Ascending aorta (tissue), 2 donors: Measurements from ENCODE around the gene NSUN6. TPM values are rescaled to one million over a fixed set of nuclear protein-coding genes. Genes with fewer than 3 reads are reported as not detected.

Source experiments
- DNase-seq, 2 donors: peaks; one replicate each; pipeline ENCODE4 v3.0.0-alpha.2; 2019; ENCODE audit warnings: low spot score in 2 of 2
- H3K27ac ChIP-seq, 2 donors: fragments of 200-600 bp; sonication (generic); one replicate each; pipeline ENCODE4 v1.5.1; 2016 to 2017; ENCODE audit warnings: mild to moderate bottlenecking in 1 of 2
- H3K27me3 ChIP-seq: fragments of 200-600 bp; sonication (generic); one replicate; pipeline ENCODE4 v1.5.1; 2017
- H3K36me3 ChIP-seq, 2 donors: fragments of 200-600 bp; sonication (generic); one replicate each; pipeline ENCODE4 v1.5.1; 2016
- H3K4me1 ChIP-seq, 2 donors: fragments of 200-600 bp; sonication (generic); one replicate each; pipeline ENCODE4 v1.5.1; 2016 to 2017; ENCODE audit warnings: mild to moderate bottlenecking in 1 of 2
- H3K4me3 ChIP-seq, 2 donors: fragments of 200-600 bp; sonication (generic); one replicate each; pipeline ENCODE4 v1.5.1; 2016 to 2017; ENCODE audit warnings: mild to moderate bottlenecking in 1 of 2
- H3K9me3 ChIP-seq, 2 donors: fragments of 200-600 bp; sonication (generic); one replicate each; pipeline ENCODE4 v1.5.1; 2016
- CTCF ChIP-seq, 3 experiments: fragments of 200-600 bp in 2 of 3; fragments of 450-650 bp in 1 of 3; sonication (generic) in 2 of 3; IDR thresholded peaks; one replicate each; pipeline ENCODE4 v1.5.1; 2016 to 2019; ENCODE audit warnings: antibody characterized with exemption in 3 of 3, mild to moderate bottlenecking in 1 of 3, moderate library complexity in 1 of 3
- intact Hi-C: fragments of 100-400 bp; cut with DNase I; formaldehyde crosslinking; loops from one replicate; pipeline ENCODE4 v1.15.1; 2023
- total RNA-seq: library from RNA; depleted of rRNA; stranded (reverse); fragments of >200 nt; gene quantifications from one replicate; pipeline ENCODE4 v1.1.0, GENCODE V29; 2016

The NSUN6 gene
- total RNA-seq, 1 donor from 2014 or later: 5.4 TPM

GRCh38 chr10:18505456-18506118, 145.8 kb downstream of the NSUN6 start:
- Histone ChIP-seq H3K27me3 (no peaks in the 10 kb centered on the region), H3K9me3 (no peaks in the 10 kb centered on the region), H3K27ac (no peak overlapping the region), H3K4me1 (no peaks in the 10 kb centered on the region), H3K36me3 (no peaks in the 10 kb centered on the region), H3K4me3 (no peak overlapping the region)
- intact Hi-C loops: no loop called here
- no peak for DNase-seq
- TF ChIP-seq CTCF (IDR thresholded peaks at IDR 0.05): no peak

DNA sequence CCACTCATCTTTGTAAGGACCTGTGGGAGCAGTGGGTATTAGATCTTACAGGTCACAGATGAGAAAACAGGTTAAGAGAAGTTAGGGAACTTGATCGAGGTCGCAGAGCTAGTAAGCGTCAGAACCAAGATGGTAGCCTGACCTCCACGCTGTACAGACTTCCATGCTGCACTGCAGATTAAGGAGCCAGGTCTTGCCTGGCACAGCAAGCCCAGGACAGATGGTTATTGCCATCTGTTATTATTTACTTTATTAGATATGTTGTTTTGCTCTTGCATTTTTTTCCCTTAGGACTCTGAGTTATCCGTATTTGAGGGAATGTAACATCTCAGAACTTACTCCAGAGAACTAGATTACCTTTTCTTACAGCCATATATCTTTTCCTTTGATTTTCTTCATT, 147.2 kb downstream of the NSUN6 start:
- Histone ChIP-seq H3K27me3 (no peaks in the 10 kb centered on the region), H3K27ac (no peak overlapping the region), H3K36me3 (no peaks in the 10 kb centered on the region), H3K4me3 (no peak overlapping the region), H3K4me1 (no peaks in the 10 kb centered on the region), H3K9me3 (no peaks in the 10 kb centered on the region)
- no peak for DNase-seq
- intact Hi-C loops: no loop called here
- no peak for TF ChIP-seq CTCF (IDR thresholded peaks at IDR 0.05)

DNA sequence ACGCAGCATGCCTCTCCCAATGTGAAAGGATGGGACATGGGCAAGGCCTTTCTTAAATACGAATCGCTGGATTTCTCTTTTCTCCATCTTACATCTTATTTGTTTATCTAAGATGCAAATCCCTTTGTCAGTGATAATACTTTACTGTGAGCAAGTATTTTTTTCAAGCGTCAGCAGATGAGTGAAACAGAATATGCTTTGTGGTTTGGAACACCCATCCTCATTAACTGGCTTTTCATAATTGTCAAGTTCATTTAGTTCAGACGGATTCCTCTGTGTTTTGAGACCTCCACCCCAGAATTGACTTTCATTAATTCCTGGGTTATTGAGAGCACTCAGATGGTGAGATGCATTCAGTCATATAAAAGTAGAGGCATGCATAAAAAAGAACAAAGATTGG, 149.8 kb downstream of the NSUN6 start:
- intact Hi-C loops: no loop called here
- TF ChIP-seq CTCF (IDR thresholded peaks at IDR 0.05): no peak

DNA sequence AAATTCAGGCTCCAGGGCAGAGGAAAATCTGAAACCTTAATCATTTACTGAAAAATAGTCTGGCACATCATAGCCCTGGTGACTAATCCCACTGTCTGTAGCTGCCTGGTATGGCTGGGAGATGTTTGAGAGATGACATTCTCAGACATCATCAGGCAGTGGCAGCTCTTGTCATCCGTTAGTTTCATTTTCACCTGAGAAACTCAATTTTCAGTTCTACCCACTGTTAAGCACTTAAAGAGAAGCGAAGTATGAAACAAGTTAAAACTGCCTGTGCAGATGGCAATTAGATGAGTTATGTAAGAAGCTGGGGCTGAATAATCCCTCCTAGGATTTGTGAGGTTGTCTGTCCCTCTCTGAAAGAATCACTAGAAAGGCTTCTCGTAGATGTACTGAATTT, 150.2 kb downstream of the NSUN6 start:
- Histone ChIP-seq H3K4me1 (no peaks in the 10 kb centered on the region), H3K36me3 (no peaks in the 10 kb centered on the region), H3K27ac (no peak overlapping the region), H3K4me3 (no peak overlapping the region), H3K27me3 (no peaks in the 10 kb centered on the region), H3K9me3 (no peaks in the 10 kb centered on the region)
- DNase-seq: no peak
- intact Hi-C loops: no loop called here
- no peak for TF ChIP-seq CTCF (IDR thresholded peaks at IDR 0.05)

More for the DNA sequence above, 149.8 kb downstream of the NSUN6 start:
- Histone ChIP-seq H3K4me1 (no peaks in the 10 kb centered on the region), H3K4me3 (no peak overlapping the region), H3K9me3 (no peaks in the 10 kb centered on the region), H3K27me3 (no peaks in the 10 kb centered on the region), H3K36me3 (no peaks in the 10 kb centered on the region), H3K27ac (no peak overlapping the region)
- no peak for DNase-seq

- no peaks in the 10 kb centered on the region for H3K9me3 ChIP-seq
- no peaks in the 10 kb centered on the region for H3K36me3 ChIP-seq
- H3K27ac ChIP-seq: no peak overlapping the region
- intact Hi-C loops: no loop called here
- no peaks in the 10 kb centered on the region for H3K4me1 ChIP-seq
- TF ChIP-seq CTCF (IDR thresholded peaks at IDR 0.05): no peak
- H3K4me3 ChIP-seq: no peak overlapping the region
- DNase-seq: no peak
- no peaks in the 10 kb centered on the region for H3K27me3 ChIP-seq
Measured at GRCh38 chr10:18500576-18500975, 150.8 kb downstream of the NSUN6 start.

DNA sequence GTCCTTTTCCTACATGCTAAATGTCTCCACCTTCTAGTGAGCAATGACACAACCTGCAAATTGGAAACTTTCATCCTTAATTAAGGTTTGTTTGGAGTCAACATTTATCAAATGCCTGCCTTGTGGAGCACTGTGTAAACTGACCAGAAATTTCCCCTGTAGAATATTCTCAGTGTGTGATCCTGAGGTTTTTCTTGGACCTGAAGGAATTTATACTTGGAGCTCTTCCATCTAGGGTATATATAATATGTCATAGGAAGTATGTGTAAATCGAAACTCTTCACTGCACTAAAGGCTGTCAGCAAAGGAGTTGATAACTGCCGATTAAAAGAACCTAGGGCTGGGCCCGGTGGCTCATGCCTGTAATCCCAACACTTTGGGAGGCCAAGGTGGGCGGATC, 152.4 kb downstream of the NSUN6 start:
- no peak for TF ChIP-seq CTCF (IDR thresholded peaks at IDR 0.05)
- H3K27me3 ChIP-seq: no peaks in the 10 kb centered on the region
- H3K36me3 ChIP-seq: no peaks in the 10 kb centered on the region
- no peak overlapping the region for H3K27ac ChIP-seq
- H3K4me1 ChIP-seq: no peaks in the 10 kb centered on the region
- DNase-seq: no peak
- intact Hi-C loops: no loop called here
- no peak overlapping the region for H3K4me3 ChIP-seq
- H3K9me3 ChIP-seq: no peaks in the 10 kb centered on the region
